Transverse colon (tissue), 4 donors: Measurements from ENCODE around the gene NAMPT. TPM values are rescaled to one million over a fixed set of nuclear protein-coding genes. Genes with fewer than 3 reads are reported as not detected.

Experiments
- DNase-seq: peaks from one replicate; pipeline ENCODE4 v3.0.0-alpha.2; 2019
- H3K27ac ChIP-seq, 4 donors: fragments of 200-600 bp; sonication (generic); 2 replicates each; pipeline ENCODE4 v1.5.1; 2016 to 2018; ENCODE audit warnings: inconsistent platforms in 4 of 4
- H3K27me3 ChIP-seq: fragments of 200-600 bp; sonication (generic); 2 replicates; pipeline ENCODE4 v1.5.1; 2017; ENCODE audit warnings: inconsistent platforms
- H3K36me3 ChIP-seq, 4 donors: fragments of 200-600 bp; sonication (generic); 2 replicates each; pipeline ENCODE4 v1.5.1; 2017 to 2019; ENCODE audit warnings: inconsistent platforms in 4 of 4
- H3K4me1 ChIP-seq, 4 donors: fragments of 200-600 bp; sonication (generic); 2 replicates each; pipeline ENCODE4 v1.5.1; 2017 to 2020; ENCODE audit warnings: inconsistent platforms in 4 of 4
- H3K4me3 ChIP-seq, 4 donors: fragments of 200-600 bp; sonication (generic); 1 replicate in 1 of 4; 2 replicates in 3 of 4; pipeline versions ENCODE4 v1.5.1 to v1.6.1; 2017 to 2019; ENCODE audit warnings: inconsistent platforms in 4 of 4
- H3K9me3 ChIP-seq, 2 donors: fragments of 200-600 bp; sonication (generic); 2 replicates each; pipeline ENCODE4 v1.5.1; 2017 to 2019; ENCODE audit warnings: inconsistent platforms in 2 of 2
- CTCF ChIP-seq, 5 experiments: fragments of 200-600 bp in 3 of 5; fragments of 450-650 bp in 2 of 5; sonication (generic) in 3 of 5; IDR thresholded peaks; 1 replicate in 2 of 5; 2 replicates in 3 of 5; pipeline ENCODE4 v1.5.1; 2016 to 2017; ENCODE audit warnings: antibody characterized with exemption in 5 of 5, inconsistent platforms in 3 of 5, mild to moderate bottlenecking in 2 of 5, moderate library complexity in 1 of 5
- EP300 ChIP-seq: sonication (generic); formaldehyde crosslinking; IDR thresholded peaks from one replicate; pipeline ENCODE4 v1.6.1; 2017; ENCODE audit warnings: antibody characterized with exemption, low read depth
- POLR2A ChIP-seq: fragments of 450-650 bp; IDR thresholded peaks from one replicate; pipeline ENCODE4 v1.6.1; 2016; ENCODE audit warnings: antibody characterized with exemption, mild to moderate bottlenecking, moderate library complexity
- POLR2AphosphoS5 ChIP-seq, 3 donors: sonication (generic); formaldehyde crosslinking; IDR thresholded peaks; one replicate each; pipeline ENCODE4 v1.6.1; 2016; ENCODE audit warnings: antibody characterized with exemption in 3 of 3
- WGBS, 2 donors: methylation state at CpG; one replicate each; pipeline ENCODE4 v1.1.5; 2018; ENCODE audit warnings: low coverage in 1 of 2; 5-methylcytosine and 5-hydroxymethylcytosine counted together
- in situ Hi-C, 4 donors: fragments of 200-750 bp; cut with MboI; loops; one replicate each; pipeline versions ENCODE4 v1.15.0 to v1.15.1; 2017; ENCODE audit warnings: low sequenced_read_pairs in 3 of 4, low pct_ligation_motif_present in 1 of 4, low pct_unique_long_range_greater_than_20kb in 1 of 4
- intact Hi-C: fragments of 100-400 bp; cut with DNase I; formaldehyde crosslinking; loops from one replicate; pipeline ENCODE4 v1.15.1; 2023; ENCODE audit warnings: low total_unique reads
- total RNA-seq, 4 donors: library from RNA; depleted of rRNA; stranded (reverse); fragments of >200 nt; gene quantifications; one replicate each; pipeline ENCODE4 v1.1.0, GENCODE V29; 2016

Gene NAMPT
- total RNA-seq, 4 donors from 2014 or later = 31.4 to 132 (median 105) TPM

- DNase-seq = no peak
- TF ChIP-seq CTCF (IDR thresholded peaks at IDR 0.05) (no peak), EP300 (no peak), POLR2AphosphoS5 (IDR thresholded peaks at IDR 0.05) (peak in 1 of 3 donors; percentile 6), POLR2A (no peak)
- Histone ChIP-seq H3K27ac (no peak overlapping the region), H3K36me3 (peaks cover 0 to 31% (median 9%) of the 10 kb centered on the region in 4 donors), H3K4me3 (no peak overlapping the region), H3K27me3 (no peaks in the 10 kb centered on the region), H3K9me3 (no peaks in the 10 kb centered on the region), H3K4me1 (peaks cover 0 to 35% (median 20%) of the 10 kb centered on the region in 4 donors)
- intact Hi-C loops (no loop called here), in situ Hi-C loops (no loop called here)
- 98 to 100% methylated on average over 1 of the region's 1 CpG for WGBS, 2 donors
Measured at GRCh38 chr7:106277976-106278375, 6.8 kb downstream of the NAMPT start.

- intact Hi-C loops = no loop called here
- H3K27ac ChIP-seq = no peak overlapping the region
- H3K27me3 ChIP-seq = no peaks in the 10 kb centered on the region
- no peaks in the 10 kb centered on the region for H3K9me3 ChIP-seq
- H3K4me1 ChIP-seq = peaks cover 0 to 21% (median 11%) of the 10 kb centered on the region in 4 donors
- no peak for DNase-seq
- TF ChIP-seq CTCF (IDR thresholded peaks at IDR 0.05) (no peak), EP300 (no peak), POLR2AphosphoS5 (IDR thresholded peaks at IDR 0.05) (no peak), POLR2A (no peak)
- WGBS, 2 donors = 95% methylated on average over 8 to 10 of the region's 10 CpGs
- H3K4me3 ChIP-seq = no peak overlapping the region
- in situ Hi-C loops = no loop called here
- peaks cover 0 to 44% (median 17%) of the 10 kb centered on the region in 4 donors for H3K36me3 ChIP-seq
Measured at GRCh38 chr7:106276513-106276912, 8.3 kb downstream of the NAMPT start.

GRCh38 chr7:106273009-106273668 is 11.6 kb downstream of the NAMPT start:
- intact Hi-C loops = no loop called here
- Histone ChIP-seq H3K27ac (no peak overlapping the region), H3K9me3 (no peaks in the 10 kb centered on the region), H3K36me3 (peaks cover 0 to 74% (median 27%) of the 10 kb centered on the region in 4 donors), H3K27me3 (no peaks in the 10 kb centered on the region), H3K4me3 (no peak overlapping the region), H3K4me1 (peaks cover 0 to 2% (median 0%) of the 10 kb centered on the region in 4 donors)
- DNase-seq = no peak
- no peak for TF ChIP-seq CTCF (IDR thresholded peaks at IDR 0.05)
- TF ChIP-seq POLR2AphosphoS5 (IDR thresholded peaks at IDR 0.05) = no peak
- no peak for TF ChIP-seq POLR2A
- no peak for TF ChIP-seq EP300
- WGBS, 2 donors = 80 to 83% methylated on average over 8 of the region's 8 CpGs
- in situ Hi-C loops = no loop called here

GRCh38 chr7:106270122-106270977 is 14.4 kb downstream of the NAMPT start:
- H3K27me3 ChIP-seq = no peaks in the 10 kb centered on the region
- DNase-seq = no peak
- TF ChIP-seq POLR2A = no peak
- no peak for TF ChIP-seq POLR2AphosphoS5 (IDR thresholded peaks at IDR 0.05)
- TF ChIP-seq CTCF (IDR thresholded peaks at IDR 0.05) = no peak
- no peak for TF ChIP-seq EP300
- no peak overlapping the region for H3K27ac ChIP-seq
- H3K9me3 ChIP-seq = no peaks in the 10 kb centered on the region
- WGBS, 2 donors = 94% methylated on average over 5 of the region's 5 CpGs
- in situ Hi-C loops (no loop called here), intact Hi-C loops (no loop called here)
- peaks cover 0 to 84% (median 36%) of the 10 kb centered on the region in 4 donors for H3K36me3 ChIP-seq
- H3K4me1 ChIP-seq = no peaks in the 10 kb centered on the region
- H3K4me3 ChIP-seq = no peak overlapping the region
